ENCODE data around the gene TP53TG3D. TPM values are rescaled to one million over a fixed set of nuclear protein-coding genes. Genes with fewer than 3 reads are reported as not detected.
"Not testable (repeated sequence)": the region's sequence is repeated elsewhere in the genome, so short reads cannot be mapped to it uniquely, and the experiment has no call there.

Gene TP53TG3D
- total RNA-seq, 1 experiment from 2014 or later: not detected

DNA sequence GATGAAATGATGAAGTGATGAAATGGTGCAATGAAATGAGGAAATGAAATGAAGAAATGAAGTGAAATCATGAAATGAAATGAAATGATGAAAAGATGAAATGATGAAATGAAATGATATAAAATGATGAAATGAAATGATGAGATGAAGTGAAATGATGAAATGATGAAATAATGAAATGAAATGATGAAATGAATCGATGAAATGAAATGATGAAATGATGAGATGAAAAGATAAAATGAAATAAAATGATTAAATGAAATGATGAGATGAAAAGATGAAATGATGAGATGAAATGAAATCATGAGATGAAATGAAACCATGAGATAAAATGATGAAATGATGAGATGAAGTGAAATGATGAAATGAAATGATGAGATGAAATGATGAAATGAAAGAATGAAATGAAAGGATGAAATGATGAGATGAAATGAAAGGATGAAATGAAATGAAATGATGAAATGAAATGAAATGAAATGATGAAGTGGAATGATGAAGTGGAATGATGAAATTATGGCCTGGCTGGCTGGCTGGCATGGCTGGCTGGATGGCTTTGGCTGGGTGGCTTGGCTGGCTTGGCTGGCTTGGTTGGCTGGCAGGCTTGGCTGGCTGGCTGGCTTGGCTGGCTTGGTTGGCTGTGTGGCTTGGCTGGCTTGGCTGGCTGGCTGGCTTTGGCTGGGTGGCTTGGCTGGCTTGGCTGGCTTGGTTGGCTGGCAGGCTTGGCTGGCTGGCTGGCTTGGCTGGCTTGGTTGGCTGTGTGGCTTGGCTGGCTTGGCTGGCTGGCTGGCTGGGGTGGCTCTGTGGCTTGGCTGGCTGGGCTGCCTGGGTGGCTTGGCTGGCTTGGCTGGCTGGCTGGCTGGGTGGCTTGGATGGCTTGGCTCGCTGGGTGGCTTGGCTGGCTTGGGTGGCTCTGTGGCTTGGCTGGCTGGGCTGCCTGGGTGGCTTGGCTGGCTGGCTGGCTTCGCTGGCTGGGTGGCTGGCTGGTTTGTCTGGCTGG, 32.0 kb downstream of the TP53TG3D start:
- CTCF ChIA-PET: not testable (repeated sequence)

DNA sequence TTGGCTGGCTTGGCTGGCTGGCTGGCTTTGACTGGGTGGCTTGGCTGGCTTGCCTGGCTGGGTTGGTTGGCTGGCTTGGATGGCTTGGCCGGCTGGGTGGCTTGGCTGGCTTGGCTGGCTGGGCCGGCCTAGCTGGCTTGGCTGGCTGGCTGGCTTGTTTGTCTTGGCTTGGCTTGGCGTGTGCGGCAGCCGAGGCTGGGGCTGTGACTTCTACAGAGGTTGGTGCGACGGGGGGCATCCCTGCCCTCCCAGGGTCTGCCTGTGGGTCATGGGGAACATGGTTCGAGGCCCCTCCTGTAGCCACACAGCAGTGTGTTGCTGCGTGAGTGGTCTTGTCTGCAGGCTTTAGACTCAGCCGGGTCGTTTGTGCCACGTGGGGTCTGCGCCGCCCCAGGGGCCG, 33.1 kb downstream of the TP53TG3D start:
- H3K4me3 ChIP-seq (ENCODE audit: low read depth, low read length, poor library complexity, severe bottlenecking); H3K27ac ChIP-seq (ENCODE audit: low read depth, low read length, poor library complexity, severe bottlenecking); POLR2A ChIA-PET (ENCODE audit: low non-redundant PET); H3K36me3 ChIP-seq (ENCODE audit: insufficient read depth, low read length, poor library complexity, severe bottlenecking); H3K27me3 ChIP-seq (replicated peaks; ENCODE audit: insufficient read depth, low read depth, low read length, poor library complexity); H3K9me3 ChIP-seq (ENCODE audit: low read depth, low read length, poor library complexity, severe bottlenecking); H3K4me1 ChIP-seq (ENCODE audit: insufficient read depth, low read length, poor library complexity, severe bottlenecking); DNase-seq (ENCODE audit: low spot score); BruUV-seq (replicated peaks); intact Hi-C loops (cut with micrococcal nuclease; ENCODE audit: unreplicated experiment); CTCF ChIA-PET: not testable (repeated sequence)

More for the DNA sequence above, 32.0 kb downstream of the TP53TG3D start:
- H3K36me3 ChIP-seq (ENCODE audit: insufficient read depth, low read length, poor library complexity, severe bottlenecking); intact Hi-C loops (cut with micrococcal nuclease; ENCODE audit: unreplicated experiment); DNase-seq (ENCODE audit: low spot score); H3K27me3 ChIP-seq (replicated peaks; ENCODE audit: insufficient read depth, low read depth, low read length, poor library complexity); H3K27ac ChIP-seq (ENCODE audit: low read depth, low read length, poor library complexity, severe bottlenecking); H3K4me3 ChIP-seq (ENCODE audit: low read depth, low read length, poor library complexity, severe bottlenecking); H3K4me1 ChIP-seq (ENCODE audit: insufficient read depth, low read length, poor library complexity, severe bottlenecking); H3K9me3 ChIP-seq (ENCODE audit: low read depth, low read length, poor library complexity, severe bottlenecking); POLR2A ChIA-PET (ENCODE audit: low non-redundant PET); BruUV-seq (replicated peaks): not testable (repeated sequence)

DNA sequence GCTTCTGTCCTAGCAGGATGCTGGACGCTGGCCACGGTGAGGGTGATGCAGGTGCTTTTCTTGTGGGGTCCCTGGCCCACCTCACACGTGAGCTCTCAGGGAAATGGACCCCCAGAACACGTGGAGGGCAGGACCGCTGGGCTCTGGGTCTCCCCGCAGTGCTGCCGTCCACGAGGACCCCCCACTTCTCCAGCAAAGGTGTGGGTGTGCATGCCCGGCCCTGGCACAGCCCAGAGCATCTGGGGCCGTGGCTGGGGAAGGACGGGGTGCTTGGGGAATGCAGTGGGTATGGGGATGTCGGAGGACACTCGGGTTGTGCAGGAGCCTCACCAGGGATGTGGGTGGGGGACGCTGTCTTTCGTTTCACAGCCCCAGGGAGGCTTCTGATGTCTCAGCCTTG, 34.7 kb downstream of the TP53TG3D start:
- H3K4me3 ChIP-seq (ENCODE audit: low read depth, low read length, poor library complexity, severe bottlenecking); CTCF ChIA-PET; H3K9me3 ChIP-seq (ENCODE audit: low read depth, low read length, poor library complexity, severe bottlenecking); POLR2A ChIA-PET (ENCODE audit: low non-redundant PET); H3K36me3 ChIP-seq (ENCODE audit: insufficient read depth, low read length, poor library complexity, severe bottlenecking); intact Hi-C loops (cut with micrococcal nuclease; ENCODE audit: unreplicated experiment); BruUV-seq (replicated peaks); DNase-seq (ENCODE audit: low spot score); H3K4me1 ChIP-seq (ENCODE audit: insufficient read depth, low read length, poor library complexity, severe bottlenecking); H3K27me3 ChIP-seq (replicated peaks; ENCODE audit: insufficient read depth, low read depth, low read length, poor library complexity); H3K27ac ChIP-seq (ENCODE audit: low read depth, low read length, poor library complexity, severe bottlenecking): not testable (repeated sequence)

DNA sequence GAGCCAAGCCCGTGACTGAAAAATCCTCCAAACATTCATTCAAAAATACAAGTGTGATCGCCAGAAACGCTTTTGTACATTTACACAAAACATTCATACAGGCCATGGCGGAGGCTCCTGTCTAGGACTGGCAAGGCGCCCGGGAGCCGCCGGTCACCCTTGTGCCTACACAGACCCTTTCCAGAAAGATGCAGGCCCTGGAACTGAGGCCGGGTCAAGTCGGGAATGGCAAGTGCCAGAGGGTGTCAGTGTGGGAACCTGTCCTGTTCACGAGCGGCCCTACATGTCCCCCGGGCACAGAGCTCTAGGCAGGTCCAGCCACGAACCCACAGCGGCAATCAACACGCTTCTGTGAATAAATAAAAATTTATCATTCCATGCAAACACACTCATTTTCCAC, 36.1 kb downstream of the TP53TG3D start:
- H3K36me3 ChIP-seq (ENCODE audit: insufficient read depth, low read length, poor library complexity, severe bottlenecking); H3K27ac ChIP-seq (ENCODE audit: low read depth, low read length, poor library complexity, severe bottlenecking); H3K27me3 ChIP-seq (replicated peaks; ENCODE audit: insufficient read depth, low read depth, low read length, poor library complexity); CTCF ChIA-PET; POLR2A ChIA-PET (ENCODE audit: low non-redundant PET); BruUV-seq (replicated peaks); H3K9me3 ChIP-seq (ENCODE audit: low read depth, low read length, poor library complexity, severe bottlenecking); H3K4me3 ChIP-seq (ENCODE audit: low read depth, low read length, poor library complexity, severe bottlenecking); H3K4me1 ChIP-seq (ENCODE audit: insufficient read depth, low read length, poor library complexity, severe bottlenecking); intact Hi-C loops (cut with micrococcal nuclease; ENCODE audit: unreplicated experiment); DNase-seq (ENCODE audit: low spot score): not testable (repeated sequence)

DNA sequence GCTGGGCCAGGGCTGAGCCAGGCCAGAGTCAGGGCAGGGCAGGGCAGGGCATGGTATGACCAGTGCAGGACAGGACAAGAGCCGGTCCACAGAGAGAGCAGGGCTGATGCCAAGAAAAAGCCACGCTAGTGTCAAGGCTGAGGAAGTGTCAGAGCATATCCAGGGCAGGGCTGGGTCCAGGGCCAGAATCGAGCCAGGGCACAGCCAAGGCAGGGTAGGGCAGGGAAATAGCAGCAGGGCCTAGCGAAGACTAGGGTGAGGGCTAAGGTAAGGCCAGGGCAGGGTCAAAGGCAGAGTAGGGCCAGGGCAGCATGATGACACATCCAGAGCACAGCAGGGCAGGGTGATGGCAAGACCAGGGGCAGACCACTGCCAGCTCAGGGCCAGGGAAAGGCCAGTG, 49.7 kb downstream of the TP53TG3D start:
- H3K27ac ChIP-seq (ENCODE audit: low read depth, low read length, poor library complexity, severe bottlenecking); H3K4me3 ChIP-seq (ENCODE audit: low read depth, low read length, poor library complexity, severe bottlenecking); H3K9me3 ChIP-seq (ENCODE audit: low read depth, low read length, poor library complexity, severe bottlenecking); BruUV-seq (replicated peaks); DNase-seq (ENCODE audit: low spot score); POLR2A ChIA-PET (ENCODE audit: low non-redundant PET); H3K36me3 ChIP-seq (ENCODE audit: insufficient read depth, low read length, poor library complexity, severe bottlenecking); CTCF ChIA-PET; intact Hi-C loops (cut with micrococcal nuclease; ENCODE audit: unreplicated experiment); H3K4me1 ChIP-seq (ENCODE audit: insufficient read depth, low read length, poor library complexity, severe bottlenecking); H3K27me3 ChIP-seq (replicated peaks; ENCODE audit: insufficient read depth, low read depth, low read length, poor library complexity): not testable (repeated sequence)
